Brain microvascular endothelial cell (primary cell): ENCODE data around the gene CTDP1.

Experiments
- DNase-seq: peaks from one replicate; pipeline ENCODE4 v3.0.0-alpha.2; 2020
- H3K27ac ChIP-seq: fragments of 250-450 bp; sonication (Bioruptor Pico); 2 replicates; pipeline ENCODE4 v1.5.1; 2020; ENCODE audit warnings: mild to moderate bottlenecking, moderate library complexity
- H3K27me3 ChIP-seq: fragments of 250-450 bp; sonication (Bioruptor Pico); replicated peaks from 2 replicates; pipeline ENCODE4 v1.5.1; 2020; ENCODE audit warnings: mild to moderate bottlenecking
- H3K36me3 ChIP-seq: fragments of 250-450 bp; sonication (Bioruptor Pico); replicated peaks from 2 replicates; pipeline ENCODE4 v1.5.1; 2020; ENCODE audit warnings: mild to moderate bottlenecking
- H3K4me3 ChIP-seq: 2 replicates; pipeline ENCODE4 v1.5.1; 2011; ENCODE audit warnings: low read depth, mild to moderate bottlenecking, control low read depth, low read length, moderate library complexity
- CTCF ChIP-seq: IDR thresholded peaks from 2 replicates; pipeline ENCODE4 v1.5.1; 2011; ENCODE audit warnings: low read depth, mild to moderate bottlenecking, moderate library complexity, low read length, control low read depth, inconsistent platforms; ENCODE audit errors: missing control alignments
- in situ Hi-C: cut with HindIII; loops from 2 replicates; pipeline ENCODE4 v1.10.0; 2017; ENCODE audit warnings: low sequenced_read_pairs, low pct_ligation_motif_present

Gene CTDP1

GRCh38 chr18:79720359-79720733 lies 40.7 kb downstream of the CTDP1 start:
- no peak for TF ChIP-seq CTCF
- Histone ChIP-seq H3K4me3 (no peak overlapping the region), H3K36me3 (peaks cover 38% of the 10 kb centered on the region), H3K27ac (no peak overlapping the region), H3K27me3 (no peaks in the 10 kb centered on the region)
- no peak for DNase-seq
- in situ Hi-C loops: no loop called here

GRCh38 chr18:79723036-79723435 lies 43.4 kb downstream of the CTDP1 start:
- no peak for TF ChIP-seq CTCF
- Histone ChIP-seq H3K4me3 (no peak overlapping the region), H3K36me3 (peaks cover 34% of the 10 kb centered on the region), H3K27me3 (no peaks in the 10 kb centered on the region), H3K27ac (no peak overlapping the region)
- no peak for DNase-seq
- in situ Hi-C loops: no loop called here

GRCh38 chr18:79723628-79724027 lies 44.0 kb downstream of the CTDP1 start:
- Histone ChIP-seq H3K36me3 (peaks cover 30% of the 10 kb centered on the region), H3K27me3 (no peaks in the 10 kb centered on the region), H3K4me3 (no peak overlapping the region), H3K27ac (no peak overlapping the region)
- in situ Hi-C loops: no loop called here
- DNase-seq: no peak
- TF ChIP-seq CTCF: no peak

- no peak for DNase-seq
- no peak overlapping the region for H3K27ac ChIP-seq
- H3K27me3 ChIP-seq: no peaks in the 10 kb centered on the region
- no peak for TF ChIP-seq CTCF
- H3K4me3 ChIP-seq: no peak overlapping the region
- in situ Hi-C loops: no loop called here
- H3K36me3 ChIP-seq: peaks cover 30% of the 10 kb centered on the region
Observed at GRCh38 chr18:79724299-79725080, 44.9 kb downstream of the CTDP1 start.

- Histone ChIP-seq H3K27ac (no peak overlapping the region), H3K36me3 (peaks cover 33% of the 10 kb centered on the region), H3K27me3 (no peaks in the 10 kb centered on the region), H3K4me3 (no peak overlapping the region)
- in situ Hi-C loops: no loop called here
- no peak for DNase-seq
- TF ChIP-seq CTCF: no peak
Observed at GRCh38 chr18:79725486-79725885, 45.9 kb downstream of the CTDP1 start.

- no peak for DNase-seq
- Histone ChIP-seq H3K4me3 (no peak overlapping the region), H3K36me3 (peaks cover 35% of the 10 kb centered on the region), H3K27ac (no peak overlapping the region), H3K27me3 (no peaks in the 10 kb centered on the region)
- no peak for TF ChIP-seq CTCF
- in situ Hi-C loops: no loop called here
Observed at GRCh38 chr18:79726721-79727120, 47.1 kb downstream of the CTDP1 start.
